SH-SY5Y (cell line): ENCODE results near the gene FOXF1.

Source experiments
- GATA2 ChIP-seq: IDR thresholded peaks from 2 replicates; pipeline ENCODE4 v1.6.1; 2011; ENCODE audit warnings: mild to moderate bottlenecking, low read depth, low read length
- GATA3 ChIP-seq: IDR thresholded peaks from 2 replicates; pipeline ENCODE4 v1.6.1; 2011; ENCODE audit warnings: low read depth, mild to moderate bottlenecking, low read length, moderate library complexity

GRCh38 chr16:86500708-86501510 lies 9.4 kb upstream of the FOXF1 start:
- TF ChIP-seq GATA2 = no peak
- TF ChIP-seq GATA3 = no peak
